Measurements from ENCODE around the gene PGK1. TPM values are rescaled to one million over a fixed set of nuclear protein-coding genes. Genes with fewer than 3 reads are reported as not detected.
"Not testable (repeated sequence)": the region's sequence is repeated elsewhere in the genome, so short reads cannot be mapped to it uniquely, and the experiment has no call there.

Gene PGK1
- total RNA-seq (2022) = 391 and 425 TPM in 2 replicates
- Bru-seq, nascent RNA = percentile 77 among the genes with signal in this experiment
- percentile 77 among the genes with signal in this experiment for BruChase-seq, experiment 1, labeled RNA remaining after a 2-hour chase
- BruChase-seq, experiment 2, labeled RNA remaining after a 6-hour chase = percentile 90 among the genes with signal in this experiment
- long read RNA-seq, full-length matches to known transcripts = 1,065 of 1,127 reads
- long read RNA-seq, partial matches to known transcripts = 25 of 1,127 reads
- long read RNA-seq, other reads (novel, unspliced or antisense) = 37 of 1,127 reads

DNA sequence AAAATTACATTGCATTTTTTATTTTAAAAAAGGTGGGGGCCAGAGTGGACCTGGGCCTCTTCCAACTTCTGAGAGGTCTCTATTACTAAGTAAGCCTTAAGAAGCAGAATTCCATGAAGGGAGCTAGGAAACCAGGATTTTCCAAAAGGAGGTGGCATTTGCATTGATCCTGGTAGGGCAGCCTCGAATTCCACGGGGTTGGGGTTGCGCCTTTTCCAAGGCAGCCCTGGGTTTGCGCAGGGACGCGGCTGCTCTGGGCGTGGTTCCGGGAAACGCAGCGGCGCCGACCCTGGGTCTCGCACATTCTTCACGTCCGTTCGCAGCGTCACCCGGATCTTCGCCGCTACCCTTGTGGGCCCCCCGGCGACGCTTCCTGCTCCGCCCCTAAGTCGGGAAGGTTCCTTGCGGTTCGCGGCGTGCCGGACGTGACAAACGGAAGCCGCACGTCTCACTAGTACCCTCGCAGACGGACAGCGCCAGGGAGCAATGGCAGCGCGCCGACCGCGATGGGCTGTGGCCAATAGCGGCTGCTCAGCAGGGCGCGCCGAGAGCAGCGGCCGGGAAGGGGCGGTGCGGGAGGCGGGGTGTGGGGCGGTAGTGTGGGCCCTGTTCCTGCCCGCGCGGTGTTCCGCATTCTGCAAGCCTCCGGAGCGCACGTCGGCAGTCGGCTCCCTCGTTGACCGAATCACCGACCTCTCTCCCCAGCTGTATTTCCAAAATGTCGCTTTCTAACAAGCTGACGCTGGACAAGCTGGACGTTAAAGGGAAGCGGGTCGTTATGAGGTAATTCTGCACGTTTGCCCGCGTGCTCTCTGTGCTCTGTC, at the start of gene PGK1:
Gene PGK1 (plus strand): TSS at position 626 of the 824 bp plus-strand sequence. CDS start 93 bp downstream, at position 719.
- peak within 1 kb of the TSS; percentile 66 for H3K4me3 ChIP-seq (ENCODE audit: low read depth, low read length)
- Mint-ChIP-seq H3K4me3 (ENCODE audit: unreplicated experiment) (peak within 1 kb of the TSS; percentile 88), H3K36me3 (ENCODE audit: insufficient read depth, unreplicated experiment) (peaks cover 40% of the 10 kb centered on the region), H3K27ac (ENCODE audit: unreplicated experiment) (peak within 1 kb of the TSS; percentile 85), H3K4me1 (ENCODE audit: low read depth, unreplicated experiment) (peaks cover 13% of the 10 kb centered on the region), H3K27me3 (ENCODE audit: insufficient read depth, unreplicated experiment) (no peaks in the 10 kb centered on the region), H3K9me3 (ENCODE audit: unreplicated experiment) (no peaks in the 10 kb centered on the region)
- intact Hi-C loops (cut with micrococcal nuclease; ENCODE audit: unreplicated experiment) = loop anchor here (2.0 to 10.0 kb wide), 3 partner anchors 192 to 319 kb away; partner anchors contain the start of genes ATP7A, ATRX and MAGT1
- no peaks in the 10 kb centered on the region for H3K27me3 ChIP-seq (replicated peaks; ENCODE audit: control insufficient read depth, insufficient read depth, low read length)
- POLR2A ChIA-PET = interaction anchor here (0.5 to 0.6 kb wide), 2 partner anchors 16 to 40 kb away, joined by 3 to 6 read pairs; no protein-coding TSS in a partner anchor
- no TSS peak for BruUV-seq (replicated peaks)
- TF ChIP-seq, protein P1, sequence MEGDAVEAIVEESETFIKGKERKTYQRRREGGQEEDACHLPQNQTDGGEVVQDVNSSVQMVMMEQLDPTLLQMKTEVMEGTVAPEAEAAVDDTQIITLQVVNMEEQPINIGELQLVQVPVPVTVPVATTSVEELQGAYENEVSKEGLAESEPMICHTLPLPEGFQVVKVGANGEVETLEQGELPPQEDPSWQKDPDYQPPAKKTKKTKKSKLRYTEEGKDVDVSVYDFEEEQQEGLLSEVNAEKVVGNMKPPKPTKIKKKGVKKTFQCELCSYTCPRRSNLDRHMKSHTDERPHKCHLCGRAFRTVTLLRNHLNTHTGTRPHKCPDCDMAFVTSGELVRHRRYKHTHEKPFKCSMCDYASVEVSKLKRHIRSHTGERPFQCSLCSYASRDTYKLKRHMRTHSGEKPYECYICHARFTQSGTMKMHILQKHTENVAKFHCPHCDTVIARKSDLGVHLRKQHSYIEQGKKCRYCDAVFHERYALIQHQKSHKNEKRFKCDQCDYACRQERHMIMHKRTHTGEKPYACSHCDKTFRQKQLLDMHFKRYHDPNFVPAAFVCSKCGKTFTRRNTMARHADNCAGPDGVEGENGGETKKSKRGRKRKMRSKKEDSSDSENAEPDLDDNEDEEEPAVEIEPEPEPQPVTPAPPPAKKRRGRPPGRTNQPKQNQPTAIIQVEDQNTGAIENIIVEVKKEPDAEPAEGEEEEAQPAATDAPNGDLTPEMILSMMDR (IDR thresholded peaks at IDR 0.05; ENCODE audit: insufficient read depth in 1 of 2, low read depth in 1 of 2, low read length in 1 of 2, severe bottlenecking in 1 of 2, unreplicated experiment in 1 of 2) = no peak
- H3K9me3 ChIP-seq = no peaks in the 10 kb centered on the region
- no peaks in the 10 kb centered on the region for H3K4me1 ChIP-seq
- H3K36me3 ChIP-seq (ENCODE audit: control insufficient read depth, insufficient read depth, low read length) = no peaks in the 10 kb centered on the region; the same call in 1 of the 2 replicates
- DNase-seq = peak; percentile 94 to 97
- CTCF ChIA-PET = no interaction called here

DNA sequence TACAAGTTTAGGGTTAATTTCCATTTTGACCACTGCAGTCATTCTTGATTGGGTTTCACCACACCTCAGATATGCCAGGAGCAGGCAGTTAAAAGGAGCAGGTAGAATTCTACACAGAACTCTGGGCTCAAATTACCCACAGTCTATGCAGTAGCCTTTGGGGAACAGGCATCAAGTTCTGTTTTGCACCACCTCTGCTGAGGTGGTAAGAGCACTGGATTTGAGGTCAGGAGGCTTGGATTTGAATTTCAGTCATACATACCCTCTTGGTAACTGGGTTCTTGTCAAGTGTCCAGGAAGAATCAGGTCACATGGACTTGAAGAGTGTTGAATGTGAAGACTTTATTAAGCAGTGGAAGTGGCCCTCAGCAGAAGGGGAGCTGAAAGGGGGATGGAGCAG, 40.4 kb upstream of the PGK1 start:
- Mint-ChIP-seq H3K27ac (ENCODE audit: unreplicated experiment) (no peak overlapping the region), H3K9me3 (ENCODE audit: unreplicated experiment) (no peaks in the 10 kb centered on the region), H3K27me3 (ENCODE audit: insufficient read depth, unreplicated experiment) (no peaks in the 10 kb centered on the region), H3K4me3 (ENCODE audit: unreplicated experiment) (no peak overlapping the region), H3K4me1 (ENCODE audit: low read depth, unreplicated experiment) (no peaks in the 10 kb centered on the region), H3K36me3 (ENCODE audit: insufficient read depth, unreplicated experiment) (no peaks in the 10 kb centered on the region)
- intact Hi-C loops (cut with micrococcal nuclease; ENCODE audit: unreplicated experiment) = no loop called here
- Histone ChIP-seq H3K4me3 (ENCODE audit: low read depth, low read length) (no peak overlapping the region), H3K36me3 (ENCODE audit: control insufficient read depth, insufficient read depth, low read length) (no peaks in the 10 kb centered on the region), H3K9me3 (no peaks in the 10 kb centered on the region), H3K27me3 (replicated peaks; ENCODE audit: control insufficient read depth, insufficient read depth, low read length) (no peaks in the 10 kb centered on the region), H3K4me1 (no peaks in the 10 kb centered on the region)
- TF ChIP-seq, protein P1 (IDR thresholded peaks at IDR 0.05; ENCODE audit: insufficient read depth in 1 of 2, low read depth in 1 of 2, low read length in 1 of 2, severe bottlenecking in 1 of 2, unreplicated experiment in 1 of 2) = no peak
- ChIA-PET POLR2A (no interaction called here), CTCF (no interaction called here)
- no peak for DNase-seq
- BruUV-seq (replicated peaks) = no TSS peak

GRCh38 chrX:78064152-78064551, 39.9 kb upstream of the PGK1 start:
- Histone ChIP-seq H3K4me1 (no peaks in the 10 kb centered on the region), H3K9me3 (no peaks in the 10 kb centered on the region), H3K36me3 (ENCODE audit: control insufficient read depth, insufficient read depth, low read length) (no peaks in the 10 kb centered on the region), H3K4me3 (ENCODE audit: low read depth, low read length) (no peak overlapping the region), H3K27me3 (replicated peaks; ENCODE audit: control insufficient read depth, insufficient read depth, low read length) (no peaks in the 10 kb centered on the region)
- H3K9me3 Mint-ChIP-seq (ENCODE audit: unreplicated experiment) = no peaks in the 10 kb centered on the region
- H3K4me3 Mint-ChIP-seq (ENCODE audit: unreplicated experiment) = no peak overlapping the region
- no peak for DNase-seq
- H3K36me3 Mint-ChIP-seq (ENCODE audit: insufficient read depth, unreplicated experiment) = no peaks in the 10 kb centered on the region
- no TSS peak for BruUV-seq (replicated peaks)
- CTCF ChIA-PET = no interaction called here
- intact Hi-C loops (cut with micrococcal nuclease; ENCODE audit: unreplicated experiment) = no loop called here
- H3K27me3 Mint-ChIP-seq (ENCODE audit: insufficient read depth, unreplicated experiment) = no peaks in the 10 kb centered on the region
- H3K27ac Mint-ChIP-seq (ENCODE audit: unreplicated experiment) = no peak overlapping the region
- no peaks in the 10 kb centered on the region for H3K4me1 Mint-ChIP-seq (ENCODE audit: low read depth, unreplicated experiment)
- TF ChIP-seq, protein P1 (IDR thresholded peaks at IDR 0.05; ENCODE audit: insufficient read depth in 1 of 2, low read depth in 1 of 2, low read length in 1 of 2, severe bottlenecking in 1 of 2, unreplicated experiment in 1 of 2) = no peak
- POLR2A ChIA-PET = no interaction called here

DNA sequence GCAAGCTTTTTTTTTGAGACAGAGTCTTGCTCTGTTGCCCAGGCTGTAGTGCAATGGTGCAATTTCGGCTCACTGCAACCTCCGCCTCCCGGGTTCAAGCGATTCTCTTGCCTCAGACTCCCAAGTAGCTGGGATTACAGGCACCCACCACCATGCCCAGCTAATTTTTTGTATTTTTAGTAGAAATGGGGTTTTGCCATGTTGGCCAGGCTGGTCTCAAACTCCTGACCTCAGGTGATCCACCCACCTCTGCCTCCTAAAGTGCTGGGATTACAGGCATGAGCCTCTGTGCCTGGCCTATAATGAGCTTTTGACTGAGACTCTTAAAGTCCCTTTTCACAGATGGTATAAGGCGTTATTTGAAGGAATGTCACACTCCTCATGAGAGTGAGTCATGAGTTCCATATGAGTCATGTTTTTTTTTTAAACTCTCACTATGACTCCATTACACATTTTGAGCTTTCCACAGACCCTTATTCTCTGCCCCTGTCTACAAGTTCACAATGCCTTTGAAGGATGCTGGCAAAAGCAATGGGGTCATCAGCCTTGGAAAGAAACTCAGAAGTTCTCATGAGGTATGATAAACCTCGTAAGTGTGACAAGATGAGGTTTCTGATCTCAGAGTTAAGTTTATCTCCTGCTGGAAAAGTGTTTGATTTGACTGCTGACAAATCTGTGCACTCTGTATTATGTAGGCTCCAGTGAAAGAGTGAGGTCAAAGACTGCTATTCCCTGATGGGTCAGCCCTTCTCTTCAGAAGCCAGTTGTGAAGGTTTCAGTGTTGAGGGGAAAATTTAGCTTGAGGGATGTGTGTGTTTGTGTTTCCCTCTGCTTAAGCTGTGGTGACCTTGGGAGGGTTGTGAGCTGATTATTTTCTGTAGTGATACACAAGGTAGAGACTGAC, 39.1 kb upstream of the PGK1 start:
- POLR2A ChIA-PET; H3K4me1 Mint-ChIP-seq (ENCODE audit: low read depth, unreplicated experiment); H3K4me3 Mint-ChIP-seq (ENCODE audit: unreplicated experiment); DNase-seq; BruUV-seq (replicated peaks); CTCF ChIA-PET; H3K27ac Mint-ChIP-seq (ENCODE audit: unreplicated experiment); H3K4me1 ChIP-seq; H3K9me3 ChIP-seq; intact Hi-C loops (cut with micrococcal nuclease; ENCODE audit: unreplicated experiment); H3K27me3 Mint-ChIP-seq (ENCODE audit: insufficient read depth, unreplicated experiment); H3K36me3 ChIP-seq (ENCODE audit: control insufficient read depth, insufficient read depth, low read length); H3K36me3 Mint-ChIP-seq (ENCODE audit: insufficient read depth, unreplicated experiment); H3K4me3 ChIP-seq (ENCODE audit: low read depth, low read length); H3K27me3 ChIP-seq (replicated peaks; ENCODE audit: control insufficient read depth, insufficient read depth, low read length); H3K9me3 Mint-ChIP-seq (ENCODE audit: unreplicated experiment): not testable (repeated sequence)
